ENCODE results near the gene E4F1.

The E4F1 gene

DNA sequence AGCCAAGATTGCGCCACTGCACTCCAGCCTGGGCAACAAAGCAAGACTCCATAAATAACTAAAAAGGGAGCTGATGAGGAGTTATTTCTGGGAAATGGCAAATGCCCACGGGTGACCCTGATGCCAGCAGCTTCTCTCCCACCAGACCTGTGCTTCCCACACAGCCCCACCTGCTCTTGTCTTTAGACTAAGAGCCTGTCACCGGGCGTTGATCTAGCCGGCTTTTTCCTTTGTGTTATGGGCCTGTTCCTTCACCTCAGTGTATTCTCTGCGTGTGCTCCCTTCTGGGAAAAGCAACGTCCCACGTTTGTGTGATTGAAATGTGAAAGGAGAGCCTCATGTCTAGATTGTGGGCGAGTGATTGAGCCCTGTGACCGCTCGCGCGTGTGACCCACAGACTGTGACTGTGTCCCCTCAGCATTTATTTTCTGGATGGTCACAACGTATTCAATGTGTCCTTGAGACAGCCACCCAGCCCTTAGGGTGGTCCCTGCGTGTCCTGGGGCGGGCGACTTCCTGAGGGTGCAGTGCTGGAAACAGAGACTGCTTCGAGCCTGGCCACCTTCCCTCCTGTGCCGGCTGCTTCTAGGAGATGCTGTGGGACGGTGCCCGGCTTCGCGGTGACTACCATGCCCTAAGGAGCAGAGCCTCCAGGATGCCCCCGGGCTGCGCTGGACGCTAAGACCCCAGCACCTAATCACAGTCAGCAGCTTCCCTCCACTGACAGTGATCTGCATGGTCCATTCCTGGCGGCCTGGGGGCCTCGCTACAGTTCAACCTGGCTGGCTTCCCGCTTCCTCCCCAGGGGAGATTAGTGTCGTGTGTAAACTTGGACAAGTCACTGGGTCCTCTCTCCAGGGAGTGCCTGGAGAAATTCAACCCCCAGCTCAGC lies 52.3 kb downstream of the E4F1 start:
- DNase-seq, result no peak

DNA sequence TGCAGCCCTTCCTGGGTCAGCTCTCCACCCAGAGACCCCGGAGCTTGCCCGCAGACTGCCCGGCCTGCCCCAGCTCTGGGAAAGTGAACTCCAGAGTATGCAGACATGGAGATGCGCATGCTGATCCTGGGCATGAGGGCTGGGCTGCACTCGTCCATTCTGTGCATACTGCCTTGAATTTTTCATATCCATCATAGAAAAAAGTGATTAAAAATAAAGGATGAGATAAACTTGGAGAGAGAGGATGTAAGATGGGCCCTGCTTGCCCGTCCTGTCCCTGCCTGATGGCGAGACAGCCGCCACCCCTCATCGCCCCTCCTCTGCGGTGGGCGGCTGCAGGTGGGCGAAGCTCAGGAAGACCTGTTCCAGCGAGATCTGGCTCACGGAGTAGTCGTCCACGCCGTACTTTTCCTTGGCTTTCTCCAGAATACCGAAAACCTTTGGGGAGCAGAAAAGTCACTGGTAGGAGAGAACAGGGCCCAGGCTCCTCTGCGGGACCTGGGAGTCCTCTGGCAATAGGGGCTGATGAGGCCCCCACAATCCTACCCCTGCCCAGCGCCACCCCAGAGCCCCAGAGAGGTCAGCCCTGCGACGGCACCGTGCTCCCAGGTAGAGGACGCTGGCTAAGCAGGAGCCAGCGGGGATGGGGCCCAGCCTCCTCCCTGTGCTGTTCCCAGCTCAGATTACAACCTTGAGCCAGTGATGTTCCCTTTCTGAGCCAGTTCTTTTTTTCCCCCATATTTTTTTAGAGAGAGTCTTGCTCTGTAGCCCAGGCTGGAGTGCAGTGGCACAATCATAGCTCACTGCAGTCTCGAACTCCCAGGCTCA lies 53.2 kb downstream of the E4F1 start:
- no peak for DNase-seq

DNA sequence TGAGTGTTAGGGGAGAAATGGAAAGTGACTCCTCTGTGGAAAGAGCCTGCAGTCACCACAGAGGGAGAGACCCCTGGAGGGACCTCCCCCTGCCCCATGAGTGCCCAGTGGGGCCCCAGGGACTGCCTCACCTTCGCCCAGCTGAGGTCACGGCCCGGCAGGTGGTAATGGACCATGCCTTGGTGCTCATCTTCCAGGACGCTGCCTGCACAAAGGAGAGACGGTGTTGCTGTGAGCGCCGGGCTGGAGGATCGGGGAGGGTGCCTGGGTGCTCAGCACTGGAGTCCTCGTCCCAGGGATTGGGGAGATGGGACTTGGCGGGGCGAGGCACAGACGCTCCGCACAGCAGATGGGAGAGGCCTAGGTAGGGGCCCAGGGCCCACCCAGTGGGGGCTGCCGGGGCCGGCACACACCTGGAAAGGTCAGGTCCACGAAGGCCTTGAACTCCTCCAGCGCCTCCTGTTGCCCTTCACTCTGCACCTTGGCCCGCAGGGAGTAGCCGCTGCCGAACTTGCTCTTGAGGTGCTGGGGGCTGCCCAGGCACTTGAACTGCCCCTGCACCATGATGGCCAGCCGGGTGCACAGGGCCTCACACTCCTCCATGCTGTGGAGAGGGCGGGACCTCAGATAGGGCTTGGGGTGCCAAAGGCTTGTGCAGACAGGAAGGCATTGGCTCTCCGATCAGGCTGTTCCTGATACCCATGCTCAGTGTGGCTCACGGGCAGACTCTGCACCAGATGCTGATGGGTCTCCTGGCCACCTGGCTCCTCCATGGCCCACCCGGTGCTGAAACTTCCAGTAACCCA lies 54.3 kb downstream of the E4F1 start:
- DNase-seq, result no peak

DNA sequence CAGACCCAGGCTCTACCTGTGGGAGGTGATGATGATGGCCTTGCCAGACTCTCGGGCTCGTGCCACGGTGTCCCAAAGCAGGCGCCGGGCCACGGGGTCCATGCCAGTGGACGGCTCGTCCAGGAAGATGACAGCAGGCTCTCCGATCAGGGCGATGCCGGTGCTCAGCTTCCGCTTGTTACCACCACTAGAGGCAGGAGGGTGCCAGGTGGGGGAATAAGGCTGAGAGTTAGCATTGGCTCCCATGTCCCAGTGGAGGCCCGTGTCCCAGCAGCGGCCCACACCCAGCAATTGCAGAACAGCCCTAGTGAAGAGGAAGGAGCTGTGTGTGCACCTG lies 54.8 kb downstream of the E4F1 start:
- no peak for DNase-seq

DNA sequence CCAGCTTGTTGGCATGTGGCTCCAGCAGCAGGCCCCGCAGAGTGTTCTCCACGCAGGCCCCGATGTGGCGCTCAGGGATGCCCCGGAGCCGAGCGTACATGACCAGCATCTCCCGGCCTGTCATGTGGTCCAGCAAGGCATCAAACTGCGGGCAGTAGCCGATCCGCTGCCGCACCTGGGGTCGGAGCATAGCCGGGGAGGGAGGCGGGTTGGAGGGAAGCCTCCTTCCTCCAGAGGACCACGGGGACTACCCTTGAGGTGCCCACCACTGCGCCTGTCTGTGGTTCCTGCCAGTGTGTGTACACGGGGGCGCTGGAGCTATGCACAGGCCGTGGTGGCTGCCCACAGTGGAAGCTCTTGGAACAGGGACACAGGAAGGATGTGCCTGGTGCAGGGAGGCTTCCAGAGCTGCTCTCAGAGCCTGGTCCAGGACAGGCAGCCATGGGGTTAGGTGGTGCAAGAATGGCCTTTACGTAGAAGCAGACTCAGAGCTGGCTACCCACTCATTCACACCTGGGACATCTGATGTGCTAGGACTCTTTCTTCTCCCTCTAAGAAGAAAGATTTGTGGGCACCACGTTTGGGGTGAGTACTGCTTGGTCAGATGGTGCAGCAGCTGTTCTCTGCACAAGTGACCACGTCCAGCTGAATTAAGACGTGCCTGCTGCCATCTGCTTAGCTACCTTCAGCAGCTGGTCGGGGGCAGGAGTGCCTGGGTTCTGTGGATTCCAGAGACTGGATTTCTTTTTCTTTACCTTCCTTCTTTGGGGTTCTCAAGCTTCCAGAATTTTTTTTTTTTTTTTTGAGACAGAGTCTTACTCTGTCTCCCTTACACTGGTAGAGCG lies 55.8 kb downstream of the E4F1 start:
- DNase-seq, result no peak

DNA sequence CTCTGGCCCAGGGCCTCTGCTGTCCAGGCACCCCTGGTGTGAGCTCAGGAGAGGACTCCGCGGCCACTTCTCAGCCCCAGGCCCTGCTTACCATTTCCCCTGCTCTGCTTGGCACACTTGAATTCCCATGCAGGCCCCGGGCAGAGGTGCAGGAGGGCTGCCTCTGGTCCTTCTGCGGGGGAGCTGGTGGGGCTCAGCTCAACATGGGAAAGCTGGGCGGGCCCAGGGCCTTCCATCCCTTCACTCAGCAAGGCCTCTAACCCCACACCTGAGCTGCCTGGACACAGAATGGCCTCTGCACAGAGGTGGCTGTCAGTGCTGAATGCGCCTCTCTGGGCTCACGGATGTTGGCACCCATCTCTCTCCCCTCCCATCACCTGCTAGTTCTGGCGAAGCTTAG lies 57.1 kb downstream of the E4F1 start:
- DNase-seq, result no peak

DNA sequence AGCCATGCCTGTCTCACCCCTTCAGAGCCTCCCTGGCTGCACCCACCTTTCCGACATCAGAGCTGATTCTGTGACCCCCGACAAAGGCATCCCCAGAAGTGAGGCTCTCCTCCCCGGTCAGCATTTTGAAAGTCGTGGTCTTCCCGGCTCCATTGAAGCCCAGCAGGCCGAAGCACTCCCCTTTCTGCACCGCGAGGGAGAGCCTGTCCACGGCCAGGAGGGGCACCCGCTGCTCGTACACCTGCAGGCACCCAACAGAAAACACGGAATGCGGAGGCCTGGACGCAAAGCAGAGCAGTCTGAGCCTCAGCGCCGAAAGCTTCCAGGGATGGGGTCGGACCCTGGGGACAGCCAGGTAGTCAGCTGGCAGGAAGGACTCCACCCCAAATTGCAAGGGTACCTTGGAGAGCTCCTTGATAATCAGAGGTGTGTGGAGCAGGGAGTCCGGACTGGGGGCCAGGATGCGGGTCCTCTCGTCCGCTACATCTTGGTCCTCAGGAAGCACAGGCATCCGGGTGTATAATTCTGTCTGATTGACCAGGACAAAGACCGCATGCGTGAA lies 57.7 kb downstream of the E4F1 start:
- DNase-seq, result no peak

DNA sequence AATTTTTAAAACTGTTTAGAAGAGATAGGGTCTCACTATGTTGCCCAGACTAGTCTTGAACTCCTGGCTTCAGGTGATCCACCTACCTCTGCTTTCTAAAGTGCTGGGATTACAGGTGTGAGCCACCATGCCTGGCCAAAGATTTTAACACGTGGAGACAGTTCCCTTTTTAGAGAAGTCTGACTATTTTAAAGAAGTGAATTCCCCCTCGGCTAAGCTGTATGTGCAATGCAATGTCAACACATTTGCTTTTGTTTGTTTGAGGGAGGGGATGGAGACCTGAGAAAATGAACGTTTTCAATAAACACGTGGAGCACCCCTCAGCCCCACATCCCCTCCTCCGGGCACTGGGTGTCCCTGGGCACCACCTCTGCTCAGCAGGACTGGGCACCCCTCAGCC lies 58.9 kb downstream of the E4F1 start:
- no peak for DNase-seq

DNA sequence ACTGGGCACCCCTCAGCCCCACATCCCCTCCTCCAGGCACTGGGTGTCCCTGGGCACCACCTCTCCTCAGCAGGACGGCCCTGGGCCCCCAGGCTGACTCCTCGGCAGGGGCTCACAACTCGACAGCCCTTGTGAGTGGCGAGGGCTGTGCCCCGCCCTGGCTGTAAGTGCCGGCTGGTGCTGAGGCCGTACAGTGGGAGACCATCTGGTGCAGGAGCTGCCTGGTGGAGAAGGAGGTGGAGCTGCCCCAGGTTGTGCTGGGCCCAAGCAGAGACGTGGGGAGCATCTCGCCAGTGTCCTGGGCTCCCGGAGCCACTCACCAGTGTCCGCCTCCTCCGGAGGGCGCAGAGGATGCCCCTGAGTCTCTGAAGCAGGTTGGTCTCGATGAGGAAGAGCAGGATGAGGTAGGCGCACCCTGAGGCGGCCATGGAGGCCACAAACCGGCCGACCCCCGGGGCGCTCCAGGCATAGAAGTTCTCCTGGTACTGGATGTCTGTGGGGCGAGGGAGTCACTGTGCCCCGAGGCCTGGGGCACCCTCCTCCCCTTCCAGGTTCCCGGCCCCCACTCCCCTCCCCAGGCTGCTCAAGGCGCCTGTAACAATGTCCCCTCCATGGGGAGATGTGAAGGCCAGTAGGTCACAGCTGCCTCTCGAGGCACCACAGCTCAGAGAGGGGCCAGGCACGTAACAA lies 59.6 kb downstream of the E4F1 start:
- no peak for DNase-seq

DNA sequence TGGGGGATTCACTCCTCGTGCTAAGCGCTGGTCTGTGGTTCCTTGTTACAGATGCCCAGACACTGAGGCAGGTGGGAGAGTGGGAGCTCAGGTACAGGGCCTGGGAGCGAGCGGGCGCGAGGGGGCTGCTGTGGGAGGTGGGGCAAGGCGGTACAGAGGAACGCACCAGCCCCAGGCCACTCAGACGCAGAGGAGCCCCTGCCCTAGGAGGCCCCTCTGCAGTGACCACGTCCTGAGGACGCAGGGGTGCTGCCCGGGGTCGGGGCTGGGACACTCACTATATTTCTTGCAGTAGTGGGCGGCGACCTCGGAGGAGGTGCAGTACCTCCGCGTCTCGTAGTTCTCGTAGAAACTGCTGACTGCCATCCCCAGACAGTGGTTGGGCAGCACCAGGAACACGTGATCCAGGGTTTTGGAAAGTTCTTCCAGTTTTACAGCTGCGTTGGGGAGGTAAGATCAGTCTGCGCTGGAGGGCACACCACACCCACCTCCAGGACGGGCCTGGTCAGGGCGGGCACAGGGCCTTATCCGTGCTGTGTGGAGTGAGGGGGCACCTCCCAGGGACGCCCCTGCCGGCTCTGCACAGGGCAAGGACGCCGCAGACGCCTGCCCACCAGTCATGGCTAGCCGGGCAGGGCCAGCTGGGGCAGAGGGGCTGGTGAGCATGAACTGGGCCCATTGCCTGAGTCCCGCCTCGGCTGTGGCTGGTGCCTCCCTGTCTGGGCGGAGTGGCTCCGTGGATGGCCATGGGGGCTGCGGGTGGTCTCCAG lies 60.8 kb downstream of the E4F1 start:
- no peak for DNase-seq

DNA sequence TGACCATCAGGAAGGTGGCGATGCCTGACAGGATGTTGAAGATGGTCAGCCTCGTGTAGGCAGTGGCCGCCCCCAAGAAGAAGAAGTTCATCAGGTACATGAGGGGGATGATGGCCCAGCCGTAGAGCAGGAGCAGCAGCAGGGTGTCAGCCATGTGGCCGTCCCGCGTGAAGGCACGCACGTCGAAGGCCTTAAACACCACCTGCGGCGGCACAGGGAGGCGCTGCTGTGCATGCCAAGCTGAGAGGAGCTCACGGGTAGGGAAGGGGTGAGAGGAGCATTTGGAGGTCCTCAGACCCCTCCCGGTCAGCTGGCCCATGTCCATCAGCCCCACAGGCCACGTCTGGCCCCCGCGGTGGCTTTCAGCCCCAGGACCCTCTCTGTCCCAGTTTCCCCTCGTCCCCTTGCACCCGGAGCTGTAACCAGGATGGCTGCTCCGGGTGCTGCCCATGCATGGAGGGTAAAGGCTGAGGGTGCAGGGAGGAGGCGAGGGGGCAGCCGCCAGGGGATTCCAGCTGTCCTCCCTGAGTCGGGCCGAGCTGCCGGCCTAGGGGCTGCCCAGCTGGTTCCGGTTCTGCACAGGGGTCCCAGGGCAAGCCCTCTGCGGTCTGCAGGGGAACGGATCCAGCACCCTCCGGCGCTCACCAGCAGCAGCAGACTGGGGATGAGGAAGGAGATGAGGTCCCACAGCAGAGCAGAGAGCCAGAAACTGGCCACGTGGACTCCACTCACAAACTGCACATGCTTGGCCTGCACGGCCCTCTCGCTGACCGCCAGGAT lies 61.6 kb downstream of the E4F1 start:
- no peak for DNase-seq

Data from activated CD4-positive, alpha-beta T cell treated with anti-CD3 and anti-CD28 coated beads, Interleukin-2, Interleukin-6, amounts not matched to agents 100 ng/mL and 50 ng/mL, durations not matched to agents 16 hours and 8 hours (primary cell).